GM18519 (cell line): ENCODE measurements around the gene BDKRB2.

ENCODE experiments used
- ATAC-seq: cut with Tn5 transposase; IDR thresholded peaks from one replicate; pipeline ENCODE4 v1.9.1; 2021; ENCODE audit warnings: mild to moderate bottlenecking, moderate library complexity; ENCODE audit not compliant: unreplicated experiment, low FRiP score

Gene BDKRB2

GRCh38 chr14:96267916-96268315 lies 63.3 kb downstream of the BDKRB2 start:
- ATAC-seq: no peak

- no peak for ATAC-seq
Observed at GRCh38 chr14:96268431-96269358, 64.1 kb downstream of the BDKRB2 start.

- ATAC-seq: no peak
Observed at GRCh38 chr14:96269359-96269710, 64.7 kb downstream of the BDKRB2 start.

GRCh38 chr14:96270565-96271420 lies 66.2 kb downstream of the BDKRB2 start:
- no peak for ATAC-seq

GRCh38 chr14:96271421-96271762 lies 66.8 kb downstream of the BDKRB2 start:
- no peak for ATAC-seq

- no peak for ATAC-seq
Observed at GRCh38 chr14:96272777-96273473, 68.3 kb downstream of the BDKRB2 start.

GRCh38 chr14:96273629-96274028 lies 69.0 kb downstream of the BDKRB2 start:
- ATAC-seq: no peak

GRCh38 chr14:96274122-96274521 lies 69.5 kb downstream of the BDKRB2 start:
- no peak for ATAC-seq

GRCh38 chr14:96274543-96274942 lies 69.9 kb downstream of the BDKRB2 start:
- ATAC-seq: no peak

- ATAC-seq: no peak
Observed at GRCh38 chr14:96275177-96276112, 70.8 kb downstream of the BDKRB2 start.

- no peak for ATAC-seq
Observed at GRCh38 chr14:96277890-96278289, 73.3 kb downstream of the BDKRB2 start.

GRCh38 chr14:96279564-96279963 lies 74.9 kb downstream of the BDKRB2 start:
- no peak for ATAC-seq

GRCh38 chr14:96280104-96280503 lies 75.5 kb downstream of the BDKRB2 start:
- no peak for ATAC-seq

- ATAC-seq: no peak
Observed at GRCh38 chr14:96281486-96281885, 76.8 kb downstream of the BDKRB2 start.

GRCh38 chr14:96284008-96284407 lies 79.4 kb downstream of the BDKRB2 start:
- ATAC-seq: no peak

- ATAC-seq: no peak
Observed at GRCh38 chr14:96284430-96284829, 79.8 kb downstream of the BDKRB2 start.

- no peak for ATAC-seq
Observed at GRCh38 chr14:96285667-96286066, 81.0 kb downstream of the BDKRB2 start.

- ATAC-seq: no peak
Observed at GRCh38 chr14:96286251-96286650, 81.6 kb downstream of the BDKRB2 start.

- no peak for ATAC-seq
Observed at GRCh38 chr14:96287856-96288255, 83.2 kb downstream of the BDKRB2 start.
